ENCODE results near the gene FBXW9. TPM values are rescaled to one million over a fixed set of nuclear protein-coding genes. Genes with fewer than 3 reads are reported as not detected.

Gene FBXW9
- total and polyA plus RNA-seq, 2 of the 13 experiments (the other 11 are each of a cell fraction or from before 2014, with no cell fraction given): 5.7 to 6.1 TPM

GRCh38 chr19:12736995-12737834 lies 40.8 kb upstream of the FBXW9 start, which contains the start of gene GET3 (continued):
- TF ChIP-seq ZNF768 (CRISPR knock-in tag; IDR thresholded peaks at IDR 0.05) (0 out of 2 replicates have a peak, but pooled peaks have one; percentile 36), ZNF878 (CRISPR knock-in tag; IDR thresholded peaks at IDR 0.05) (peak; percentile 97), USF2 (IDR thresholded peaks at IDR 0.05; ENCODE audit: low read depth, low read length) (peak; percentile 88), USF2 (CRISPR knock-in tag; IDR thresholded peaks at IDR 0.05; ENCODE audit: borderline replicate concordance) (peak; percentile 99; the same call in 1 of the 2 replicates), ZNF33B (CRISPR knock-in tag; IDR thresholded peaks at IDR 0.05) (no peak), MIXL1 (CRISPR knock-in tag; IDR thresholded peaks at IDR 0.05) (peak; percentile 55; the same call in 1 of the 2 replicates), CCDC6 (CRISPR knock-in tag; IDR thresholded peaks at IDR 0.05) (peak; percentile 55; the same call in 1 of the 2 replicates), ZNF605 (CRISPR knock-in tag; IDR thresholded peaks at IDR 0.05) (no peak; the same call in 1 of the 2 replicates), TBL1XR1 (IDR thresholded peaks at IDR 0.05; ENCODE audit: borderline replicate concordance, low read length, partially characterized antibody) (peak; percentile 19), NFKB2 (CRISPR knock-in tag; IDR thresholded peaks at IDR 0.05; ENCODE audit: borderline replicate concordance) (peak; percentile 55; the same call in 1 of the 2 replicates), ZNF790 (CRISPR knock-in tag; IDR thresholded peaks at IDR 0.05; ENCODE audit: borderline replicate concordance) (0 out of 2 replicates have a peak, but pooled peaks have one; percentile 39), JDP2 (CRISPR knock-in tag; IDR thresholded peaks at IDR 0.05; ENCODE audit: borderline replicate concordance) (no peak), ELF4 (CRISPR knock-in tag; IDR thresholded peaks at IDR 0.05; ENCODE audit: borderline replicate concordance) (no peak), U2AF2 (IDR thresholded peaks at IDR 0.05; ENCODE audit: low read depth, low read length) (no peak), BHLHE40 (IDR thresholded peaks at IDR 0.05; ENCODE audit: low read length) (peak; percentile 95), SP2 (CRISPR knock-in tag; IDR thresholded peaks at IDR 0.05) (peak; percentile 94), ZBTB49 (CRISPR knock-in tag; IDR thresholded peaks at IDR 0.05; ENCODE audit: borderline replicate concordance) (no peak), ZSCAN22 (CRISPR knock-in tag; IDR thresholded peaks at IDR 0.05) (no peak), MXI1 (IDR thresholded peaks at IDR 0.05; ENCODE audit: borderline replicate concordance, low read depth, low read length) (peak; percentile 70; the same call in 2 of the 3 replicates), U2AF1 (optimal IDR thresholded peaks at IDR 0.05; ENCODE audit: low read depth, low read length) (no peak), ZNF414 (CRISPR knock-in tag; IDR thresholded peaks at IDR 0.05) (peak; percentile 46; the same call in 1 of the 2 replicates)
- TF ChIP-seq, protein P1, sequence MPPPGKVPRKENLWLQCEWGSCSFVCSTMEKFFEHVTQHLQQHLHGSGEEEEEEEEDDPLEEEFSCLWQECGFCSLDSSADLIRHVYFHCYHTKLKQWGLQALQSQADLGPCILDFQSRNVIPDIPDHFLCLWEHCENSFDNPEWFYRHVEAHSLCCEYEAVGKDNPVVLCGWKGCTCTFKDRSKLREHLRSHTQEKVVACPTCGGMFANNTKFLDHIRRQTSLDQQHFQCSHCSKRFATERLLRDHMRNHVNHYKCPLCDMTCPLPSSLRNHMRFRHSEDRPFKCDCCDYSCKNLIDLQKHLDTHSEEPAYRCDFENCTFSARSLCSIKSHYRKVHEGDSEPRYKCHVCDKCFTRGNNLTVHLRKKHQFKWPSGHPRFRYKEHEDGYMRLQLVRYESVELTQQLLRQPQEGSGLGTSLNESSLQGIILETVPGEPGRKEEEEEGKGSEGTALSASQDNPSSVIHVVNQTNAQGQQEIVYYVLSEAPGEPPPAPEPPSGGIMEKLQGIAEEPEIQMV (CRISPR knock-in tag; IDR thresholded peaks at IDR 0.05; ENCODE audit: low read depth): peak; percentile 35; the same call in 1 of the 2 replicates
- TF ChIP-seq, protein P2, sequence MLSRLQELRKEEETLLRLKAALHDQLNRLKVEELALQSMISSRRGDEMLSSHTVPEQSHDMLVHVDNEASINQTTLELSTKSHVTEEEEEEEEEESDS (CRISPR knock-in tag; IDR thresholded peaks at IDR 0.05; ENCODE audit: borderline replicate concordance): 0 out of 2 replicates have a peak, but pooled peaks have one; percentile 57
